ENCODE results near the gene COMTD1.
"Not testable (repeated sequence)": the region's sequence is repeated elsewhere in the genome, so short reads cannot be mapped to it uniquely, and the experiment has no call there.

Gene COMTD1

DNA sequence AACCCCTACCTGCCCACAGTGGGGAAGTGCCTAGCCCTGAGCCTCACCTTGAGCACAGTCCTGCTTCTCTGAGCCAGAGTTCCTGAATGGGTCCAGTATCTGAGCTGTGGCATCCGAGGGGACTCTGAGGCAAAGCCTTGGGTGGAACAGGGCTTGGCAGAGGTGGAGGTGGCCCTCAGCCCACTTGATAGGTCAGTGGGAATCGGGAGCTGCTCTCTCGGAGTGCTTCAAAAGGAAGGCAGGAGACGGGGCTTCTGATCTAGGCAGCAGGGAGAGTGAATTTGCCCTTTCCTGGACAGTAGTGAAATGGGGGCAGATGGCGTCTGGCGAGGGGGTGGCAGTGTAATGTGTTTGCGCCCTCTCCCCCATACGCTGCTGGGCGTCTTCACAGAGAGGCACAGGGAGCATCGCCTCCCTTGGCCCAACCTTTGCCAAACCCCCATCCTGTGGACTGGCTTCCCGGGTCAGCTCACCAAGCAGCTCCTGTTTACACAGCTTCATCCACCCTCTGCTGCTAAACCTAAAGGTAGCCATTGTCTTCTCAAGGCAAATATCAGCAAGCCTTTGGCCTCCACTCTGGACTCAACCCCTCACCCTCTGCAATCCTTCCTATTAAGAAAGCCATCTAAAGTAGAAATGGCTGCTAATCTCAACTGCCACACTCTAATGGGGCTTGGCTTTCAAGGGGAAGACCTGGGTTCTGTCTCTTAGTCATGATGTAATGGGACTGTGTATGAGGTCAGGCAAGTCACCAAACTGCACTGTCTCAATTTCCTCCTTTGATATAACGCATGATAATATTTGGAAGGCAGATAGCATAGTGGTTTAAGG lies 46.3 kb downstream of the COMTD1 start:
- H3K36me3 Mint-ChIP-seq (ENCODE audit: low read depth) = peaks cover 8% of the 10 kb centered on the region
- DNase-seq = no peak
- no peaks in the 10 kb centered on the region for H3K9me3 Mint-ChIP-seq
- H3K4me1 Mint-ChIP-seq = peaks cover 24% of the 10 kb centered on the region
- no peak overlapping the region for H3K4me3 Mint-ChIP-seq
- no peaks in the 10 kb centered on the region for H3K27me3 Mint-ChIP-seq (ENCODE audit: low read depth, poor library complexity)
- TF ChIP-seq, protein P1, sequence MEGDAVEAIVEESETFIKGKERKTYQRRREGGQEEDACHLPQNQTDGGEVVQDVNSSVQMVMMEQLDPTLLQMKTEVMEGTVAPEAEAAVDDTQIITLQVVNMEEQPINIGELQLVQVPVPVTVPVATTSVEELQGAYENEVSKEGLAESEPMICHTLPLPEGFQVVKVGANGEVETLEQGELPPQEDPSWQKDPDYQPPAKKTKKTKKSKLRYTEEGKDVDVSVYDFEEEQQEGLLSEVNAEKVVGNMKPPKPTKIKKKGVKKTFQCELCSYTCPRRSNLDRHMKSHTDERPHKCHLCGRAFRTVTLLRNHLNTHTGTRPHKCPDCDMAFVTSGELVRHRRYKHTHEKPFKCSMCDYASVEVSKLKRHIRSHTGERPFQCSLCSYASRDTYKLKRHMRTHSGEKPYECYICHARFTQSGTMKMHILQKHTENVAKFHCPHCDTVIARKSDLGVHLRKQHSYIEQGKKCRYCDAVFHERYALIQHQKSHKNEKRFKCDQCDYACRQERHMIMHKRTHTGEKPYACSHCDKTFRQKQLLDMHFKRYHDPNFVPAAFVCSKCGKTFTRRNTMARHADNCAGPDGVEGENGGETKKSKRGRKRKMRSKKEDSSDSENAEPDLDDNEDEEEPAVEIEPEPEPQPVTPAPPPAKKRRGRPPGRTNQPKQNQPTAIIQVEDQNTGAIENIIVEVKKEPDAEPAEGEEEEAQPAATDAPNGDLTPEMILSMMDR (IDR thresholded peaks at IDR 0.05) = no peak
- peak overlapping the region; percentile 39 for H3K27ac Mint-ChIP-seq

DNA sequence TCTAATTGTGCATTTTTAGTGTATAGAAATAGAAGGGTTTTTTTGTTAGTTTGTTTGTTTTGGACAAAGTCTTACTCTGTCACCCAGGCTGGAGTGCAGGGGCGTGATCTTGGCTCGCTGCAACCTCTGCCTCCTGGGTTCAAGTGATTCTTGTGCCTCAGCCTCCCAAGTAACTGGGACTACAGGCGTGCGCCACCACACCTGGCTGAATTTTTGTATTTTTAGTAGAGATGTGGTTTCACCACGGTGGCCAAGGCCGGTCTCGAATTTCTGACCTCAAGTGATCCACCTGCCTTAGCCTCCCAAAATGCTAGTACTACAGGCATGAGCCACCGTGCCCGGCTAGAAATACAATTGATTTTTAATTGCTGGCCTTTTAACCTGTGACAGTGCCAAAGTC lies 47.2 kb downstream of the COMTD1 start:
- H3K9me3 Mint-ChIP-seq; H3K27me3 Mint-ChIP-seq (ENCODE audit: low read depth, poor library complexity); DNase-seq; H3K4me3 Mint-ChIP-seq; H3K36me3 Mint-ChIP-seq (ENCODE audit: low read depth); H3K27ac Mint-ChIP-seq: not testable (repeated sequence)
- H3K4me1 Mint-ChIP-seq = peaks cover 24% of the 10 kb centered on the region

DNA sequence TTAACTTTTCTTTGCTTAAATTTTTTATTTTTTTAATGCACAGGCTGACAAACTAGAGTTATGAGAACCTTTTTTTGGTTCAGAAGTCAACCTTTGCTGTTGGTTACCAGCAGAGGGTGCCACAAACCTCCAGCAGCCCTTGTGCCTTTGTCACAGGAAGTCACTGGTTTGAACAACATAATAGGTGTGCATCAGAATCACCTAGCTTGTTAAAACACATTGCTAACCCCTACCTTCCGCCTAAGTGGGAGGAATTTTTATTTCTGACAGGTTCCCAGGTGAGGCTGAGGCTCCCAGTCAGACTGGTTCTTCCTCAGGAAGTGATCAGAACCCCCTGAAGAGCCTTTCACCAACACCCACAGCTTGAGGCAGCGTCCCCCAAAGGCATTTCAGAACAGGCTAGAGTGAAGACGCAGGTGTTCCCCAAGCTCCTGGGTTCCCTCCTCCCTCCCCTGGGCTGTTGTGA lies 47.8 kb downstream of the COMTD1 start:
- Mint-ChIP-seq H3K9me3 (no peaks in the 10 kb centered on the region), H3K36me3 (ENCODE audit: low read depth) (peaks cover 11% of the 10 kb centered on the region), H3K4me1 (peaks cover 24% of the 10 kb centered on the region), H3K27me3 (ENCODE audit: low read depth, poor library complexity) (no peaks in the 10 kb centered on the region), H3K4me3 (no peak overlapping the region), H3K27ac (no peak overlapping the region)
- peak; percentile 28 for DNase-seq
- TF ChIP-seq, protein P1 (IDR thresholded peaks at IDR 0.05) = peak; percentile 39

DNA sequence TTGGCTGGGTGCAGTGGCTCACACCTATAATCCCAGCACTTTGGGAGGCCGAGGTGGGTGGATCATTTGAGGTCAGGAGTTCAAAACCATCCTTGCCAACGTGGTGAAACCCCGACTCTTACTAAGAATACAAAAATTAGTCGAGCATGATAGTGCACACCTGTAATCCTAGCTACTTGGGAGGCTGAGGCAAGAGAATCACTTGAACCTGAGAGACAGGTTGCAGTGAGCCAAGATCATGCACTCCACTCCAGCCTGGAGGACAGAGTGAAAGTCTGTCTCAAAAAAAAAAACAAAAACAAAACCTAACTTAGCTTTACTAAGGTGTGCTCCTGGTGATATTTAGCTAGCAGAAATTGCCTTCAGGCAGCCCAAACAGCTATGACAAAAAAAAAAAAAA lies 49.4 kb downstream of the COMTD1 start:
- no peak for DNase-seq
- Mint-ChIP-seq H3K27me3 (ENCODE audit: low read depth, poor library complexity) (no peaks in the 10 kb centered on the region), H3K4me1 (peaks cover 15% of the 10 kb centered on the region), H3K9me3 (no peaks in the 10 kb centered on the region), H3K4me3 (no peak overlapping the region), H3K27ac (peak overlapping the region; percentile 27), H3K36me3 (ENCODE audit: low read depth) (peaks cover 23% of the 10 kb centered on the region)
- TF ChIP-seq, protein P1 (IDR thresholded peaks at IDR 0.05) = no peak
